ENCODE data around the gene NCOA1. TPM values are rescaled to one million over a fixed set of nuclear protein-coding genes. Genes with fewer than 3 reads are reported as not detected.
"Not testable (repeated sequence)": the region's sequence is repeated elsewhere in the genome, so short reads cannot be mapped to it uniquely, and the experiment has no call there.

Gene NCOA1
- total RNA-seq, 2 donors from 2014 or later, result 17.1 to 29.1 TPM

- peaks cover 14 to 36% of the 10 kb centered on the region in 2 donors for H3K36me3 Mint-ChIP-seq
- not testable (repeated sequence) for DNase-seq (ENCODE audit: low spot score in 2 of 2); H3K9me3 Mint-ChIP-seq; H3K27ac Mint-ChIP-seq; ATAC-seq
These were observed 78.5 kb downstream of the NCOA1 start for GRCh38 chr2:24569565-24569964.

GRCh38 chr2:24570225-24570624, 79.2 kb downstream of the NCOA1 start:
- no peak for ATAC-seq
- peaks cover 19 to 36% of the 10 kb centered on the region in 2 donors for H3K36me3 Mint-ChIP-seq
- H3K27ac Mint-ChIP-seq, result no peak overlapping the region
- no peaks in the 10 kb centered on the region for H3K9me3 Mint-ChIP-seq
- DNase-seq (ENCODE audit: low spot score in 2 of 2), result no peak

DNA sequence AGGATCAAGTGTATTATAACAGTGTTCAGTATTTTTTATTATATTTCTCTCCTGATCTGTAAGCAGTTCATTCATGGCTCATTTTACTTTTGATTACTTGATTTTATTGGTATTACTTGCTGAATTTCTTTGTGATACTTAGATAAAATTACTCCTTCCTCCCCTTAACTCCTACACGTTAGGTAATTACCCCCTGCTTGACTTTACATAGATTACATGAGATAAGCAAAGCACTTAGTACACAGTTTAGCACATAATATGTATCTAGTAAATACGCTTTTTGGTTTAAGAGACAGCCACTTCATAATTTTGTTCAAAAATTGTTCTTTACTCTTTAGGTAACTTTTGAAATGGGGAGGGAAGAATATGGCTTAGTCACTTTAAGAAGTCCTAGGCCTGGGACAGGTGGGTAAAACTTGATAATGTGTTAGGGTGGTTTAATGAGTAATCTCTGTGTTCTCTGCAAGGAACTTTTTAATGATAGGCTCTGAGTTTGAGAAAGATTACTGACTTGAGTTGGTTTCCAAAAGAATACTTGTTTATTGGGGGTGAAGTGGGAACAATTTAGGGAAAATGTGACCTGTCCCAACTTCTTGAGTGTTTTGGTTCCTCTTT, 80.9 kb downstream of the NCOA1 start:
- Mint-ChIP-seq H3K36me3 (peaks cover 6 to 22% of the 10 kb centered on the region in 2 donors), H3K27ac (no peak overlapping the region), H3K9me3 (no peaks in the 10 kb centered on the region)
- DNase-seq (ENCODE audit: low spot score in 2 of 2) (no peak), ATAC-seq (peak in 1 of 2 donors; percentile 50)

DNA sequence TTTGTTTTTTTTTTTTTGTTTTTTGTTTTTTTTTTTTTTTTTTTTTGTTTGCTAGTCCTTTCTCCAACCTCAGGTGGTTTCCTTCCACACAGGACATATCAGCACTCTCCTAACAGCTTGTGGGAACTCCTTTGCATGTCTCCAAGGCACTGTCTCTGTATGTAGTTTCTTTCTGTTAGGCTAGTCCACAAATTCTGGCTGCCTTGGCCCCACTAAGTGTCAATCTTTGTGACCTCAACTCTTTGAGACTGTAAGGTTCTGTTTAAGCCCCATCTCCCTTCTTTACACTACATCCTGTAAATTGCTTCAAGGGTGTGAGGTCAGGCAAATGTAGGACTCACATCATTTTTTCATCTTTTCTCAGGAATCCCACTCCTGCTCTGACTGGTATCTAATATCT, 85.1 kb downstream of the NCOA1 start:
- DNase-seq (ENCODE audit: low spot score in 2 of 2) (no peak), ATAC-seq (peak; percentile 31 to 36)
- H3K9me3 Mint-ChIP-seq, result peaks cover 0 to 6% of the 10 kb centered on the region in 2 donors
- peaks cover 12 to 24% of the 10 kb centered on the region in 2 donors for H3K36me3 Mint-ChIP-seq
- H3K27ac Mint-ChIP-seq, result peak overlapping the region; percentile 81 to 95

DNA sequence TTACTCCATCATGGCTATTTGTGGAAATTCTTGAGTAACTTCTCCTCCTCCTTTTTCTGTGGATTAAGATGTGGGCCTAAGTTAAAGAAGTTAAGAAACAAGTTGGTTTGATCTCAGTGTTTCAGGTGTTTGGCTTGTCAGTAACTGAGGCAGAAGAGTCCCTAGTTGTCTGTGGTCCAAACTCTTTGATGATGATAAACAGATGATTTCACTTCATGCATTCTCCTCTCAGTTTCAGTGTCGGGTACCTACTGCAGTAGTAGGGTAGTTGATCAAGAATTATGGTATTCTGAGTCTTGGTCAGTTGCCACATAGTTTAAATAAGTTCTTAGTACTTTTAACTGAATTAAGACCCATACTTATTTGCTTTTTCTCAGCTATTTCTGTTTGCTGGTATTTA, 85.6 kb downstream of the NCOA1 start:
- peaks cover 0 to 6% of the 10 kb centered on the region in 2 donors for H3K9me3 Mint-ChIP-seq
- H3K27ac Mint-ChIP-seq, result peak overlapping the region; percentile 81 to 95
- peak; percentile 76 to 78 for ATAC-seq
- DNase-seq (ENCODE audit: low spot score in 2 of 2), result no peak
- peaks cover 12 to 29% of the 10 kb centered on the region in 2 donors for H3K36me3 Mint-ChIP-seq

DNA sequence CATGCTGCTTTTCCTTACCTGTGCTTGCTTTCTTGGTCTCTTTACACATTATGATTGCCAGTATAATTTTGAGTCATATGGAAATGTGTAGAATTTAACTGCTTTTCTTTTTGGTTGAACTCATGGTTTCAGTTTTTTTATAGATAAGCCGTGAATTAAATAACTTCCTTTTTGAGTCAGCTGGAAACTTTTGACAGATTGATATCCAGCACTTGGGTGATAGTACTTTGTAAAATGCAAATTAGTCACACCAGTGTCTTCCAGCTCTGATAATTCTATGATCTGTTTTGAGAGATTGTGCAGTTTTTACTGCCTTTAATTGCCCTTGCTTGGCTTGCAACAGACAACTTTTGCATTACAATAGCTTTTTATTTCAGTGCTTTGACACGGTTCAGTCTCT, 86.4 kb downstream of the NCOA1 start:
- ATAC-seq (peak; percentile 79 to 82), DNase-seq (ENCODE audit: low spot score in 2 of 2) (no peak)
- H3K36me3 Mint-ChIP-seq, result peaks cover 12 to 38% of the 10 kb centered on the region in 2 donors
- peaks cover 0 to 6% of the 10 kb centered on the region in 2 donors for H3K9me3 Mint-ChIP-seq
- peak overlapping the region; percentile 81 to 95 for H3K27ac Mint-ChIP-seq

- DNase-seq (ENCODE audit: low spot score in 2 of 2) (no peak), ATAC-seq (peak; percentile 21 to 68)
- H3K27ac Mint-ChIP-seq, result peak overlapping the region; percentile 62 to 90
These were observed 88.2 kb downstream of the NCOA1 start for GRCh38 chr2:24579053-24579803.

DNA sequence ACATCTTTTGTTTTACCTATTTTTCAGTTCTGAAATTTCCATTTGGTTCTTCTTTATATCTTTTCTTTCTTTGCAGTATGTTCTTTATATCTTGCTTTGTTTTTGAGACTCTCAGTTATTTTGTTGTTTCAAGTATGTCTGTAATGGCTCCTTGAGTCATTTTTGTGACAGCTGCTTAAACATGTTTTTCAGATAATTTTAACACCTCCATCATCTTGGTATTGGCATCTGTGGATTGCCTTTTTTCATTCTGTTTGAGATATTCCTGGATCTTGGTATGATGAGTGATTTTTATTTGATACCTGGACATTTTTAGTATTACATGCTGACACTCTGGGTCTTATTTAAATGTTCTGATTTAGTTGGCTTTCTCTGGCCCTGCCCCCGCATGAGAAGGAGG, 89.5 kb downstream of the NCOA1 start:
- Mint-ChIP-seq H3K9me3 (peaks cover 0 to 11% of the 10 kb centered on the region in 2 donors), H3K36me3 (peaks cover 6 to 39% of the 10 kb centered on the region in 2 donors), H3K27ac (peak overlapping the region in 1 of 2 donors; percentile 56)
- no peak for ATAC-seq
- no peak for DNase-seq (ENCODE audit: low spot score in 2 of 2)

More at GRCh38 chr2:24579053-24579803, 88.2 kb downstream of the NCOA1 start:
- peaks cover 12 to 50% of the 10 kb centered on the region in 2 donors for H3K36me3 Mint-ChIP-seq
- H3K9me3 Mint-ChIP-seq, result peaks cover 0 to 11% of the 10 kb centered on the region in 2 donors

GRCh38 chr2:24581971-24582370, 90.9 kb downstream of the NCOA1 start:
- Mint-ChIP-seq H3K9me3 (peaks cover 0 to 11% of the 10 kb centered on the region in 2 donors), H3K36me3 (peaks cover 6 to 39% of the 10 kb centered on the region in 2 donors)
- not testable (repeated sequence) for H3K27ac Mint-ChIP-seq; ATAC-seq; DNase-seq (ENCODE audit: low spot score in 2 of 2)

- Mint-ChIP-seq H3K9me3 (peaks cover 0 to 16% of the 10 kb centered on the region in 2 donors), H3K27ac (peak overlapping the region; percentile 29 to 37), H3K36me3 (peaks cover 6 to 38% of the 10 kb centered on the region in 2 donors)
- ATAC-seq (peak; percentile 94 to 98), DNase-seq (ENCODE audit: low spot score in 2 of 2) (no peak)
These were observed 95.9 kb downstream of the NCOA1 start for GRCh38 chr2:24586955-24587354.

DNA sequence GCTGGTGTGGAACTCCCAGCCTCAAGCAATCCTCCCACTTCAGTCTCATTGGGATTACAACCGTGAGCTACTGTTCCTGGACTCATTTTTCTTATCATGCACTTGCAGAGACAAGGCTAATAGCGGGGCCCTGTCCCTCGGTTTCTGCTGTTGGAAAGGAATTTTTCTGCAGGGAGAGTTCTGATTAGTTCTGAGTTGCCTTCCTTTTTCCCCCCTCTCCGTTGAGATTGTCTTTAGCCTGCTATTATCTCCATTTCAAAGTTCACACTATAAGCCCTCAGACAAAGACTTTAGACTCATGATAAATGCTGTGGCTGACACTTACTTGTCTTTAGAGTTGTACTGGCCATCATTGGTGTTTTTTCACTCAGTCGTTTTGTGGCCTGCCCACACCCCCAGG, 97.2 kb downstream of the NCOA1 start:
- no peak for DNase-seq (ENCODE audit: low spot score in 2 of 2)
- peaks cover 6 to 24% of the 10 kb centered on the region in 2 donors for H3K36me3 Mint-ChIP-seq
- no peak overlapping the region for H3K27ac Mint-ChIP-seq
- H3K9me3 Mint-ChIP-seq, result peaks cover 0 to 13% of the 10 kb centered on the region in 2 donors
- no peak for ATAC-seq

- no peak overlapping the region for H3K27ac Mint-ChIP-seq
- no peak for ATAC-seq
- DNase-seq (ENCODE audit: low spot score in 2 of 2), result no peak
- peaks cover 6 to 20% of the 10 kb centered on the region in 2 donors for H3K36me3 Mint-ChIP-seq
- H3K9me3 Mint-ChIP-seq, result peaks cover 0 to 11% of the 10 kb centered on the region in 2 donors
These were observed 101.5 kb downstream of the NCOA1 start for GRCh38 chr2:24592441-24593100.

- peaks cover 0 to 2% of the 10 kb centered on the region in 2 donors for H3K9me3 Mint-ChIP-seq
- H3K27ac Mint-ChIP-seq, result no peak overlapping the region
- ATAC-seq (no peak), DNase-seq (ENCODE audit: low spot score in 2 of 2) (no peak)
- peaks cover 0 to 7% of the 10 kb centered on the region in 2 donors for H3K36me3 Mint-ChIP-seq
These were observed 103.2 kb downstream of the NCOA1 start for GRCh38 chr2:24594283-24594682.

DNA sequence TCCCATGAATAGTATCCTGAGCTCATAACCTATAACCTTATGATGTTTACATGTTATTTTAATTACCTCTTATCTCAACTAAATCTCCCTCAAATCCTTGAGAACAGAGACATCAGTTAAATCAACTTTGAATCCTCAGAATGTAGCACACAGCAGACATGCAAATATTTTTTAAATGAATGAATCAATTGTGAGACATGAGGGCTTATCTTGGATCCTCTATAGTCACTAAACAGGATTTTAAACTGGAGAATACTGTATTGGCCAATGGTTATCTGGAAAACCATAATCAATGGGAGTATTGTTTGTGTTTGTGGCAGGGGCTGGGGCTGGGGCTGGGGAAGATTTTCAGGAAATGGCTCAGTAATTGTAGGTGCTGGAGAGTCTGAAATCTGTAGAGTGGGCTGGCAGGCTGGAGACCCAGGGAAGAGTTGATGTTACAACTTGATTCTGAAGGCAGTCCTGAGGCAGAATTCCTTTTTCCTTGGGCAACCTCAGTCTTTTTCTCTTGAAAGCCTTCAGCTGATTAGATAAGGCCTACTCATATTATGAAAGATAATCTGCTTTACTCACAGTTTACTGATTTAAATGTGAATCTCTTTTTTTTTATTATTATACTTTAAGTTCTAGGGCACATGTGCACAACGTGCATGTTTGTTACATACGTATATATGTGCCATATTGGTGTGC, 106.3 kb downstream of the NCOA1 start:
- Mint-ChIP-seq H3K36me3 (no peaks in the 10 kb centered on the region), H3K27ac (no peak overlapping the region), H3K9me3 (no peaks in the 10 kb centered on the region)
- DNase-seq (ENCODE audit: low spot score in 2 of 2) (no peak), ATAC-seq (no peak)

DNA sequence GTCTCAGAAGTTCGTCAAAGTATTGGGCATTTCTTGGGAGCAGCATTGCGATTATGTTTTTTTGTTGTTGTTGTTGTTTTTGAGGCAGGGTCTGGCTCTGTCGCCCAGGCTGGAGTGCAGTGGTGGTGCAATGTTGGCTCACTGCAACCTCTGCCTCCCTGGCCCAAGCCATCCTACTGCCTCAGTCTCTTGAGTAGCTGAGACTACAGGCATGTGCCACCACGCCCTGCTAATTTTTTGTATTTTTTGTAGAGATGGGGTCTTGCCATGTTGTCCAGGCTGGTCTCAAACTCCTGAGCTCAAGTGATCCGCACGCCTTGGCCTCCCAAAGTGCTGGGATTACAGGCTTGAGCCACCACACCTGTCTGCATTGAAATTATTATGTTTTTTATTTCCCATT, 109.1 kb downstream of the NCOA1 start:
- H3K36me3 Mint-ChIP-seq, result peaks cover 0 to 10% of the 10 kb centered on the region in 2 donors
- not testable (repeated sequence) for H3K9me3 Mint-ChIP-seq; ATAC-seq; DNase-seq (ENCODE audit: low spot score in 2 of 2); H3K27ac Mint-ChIP-seq

DNA sequence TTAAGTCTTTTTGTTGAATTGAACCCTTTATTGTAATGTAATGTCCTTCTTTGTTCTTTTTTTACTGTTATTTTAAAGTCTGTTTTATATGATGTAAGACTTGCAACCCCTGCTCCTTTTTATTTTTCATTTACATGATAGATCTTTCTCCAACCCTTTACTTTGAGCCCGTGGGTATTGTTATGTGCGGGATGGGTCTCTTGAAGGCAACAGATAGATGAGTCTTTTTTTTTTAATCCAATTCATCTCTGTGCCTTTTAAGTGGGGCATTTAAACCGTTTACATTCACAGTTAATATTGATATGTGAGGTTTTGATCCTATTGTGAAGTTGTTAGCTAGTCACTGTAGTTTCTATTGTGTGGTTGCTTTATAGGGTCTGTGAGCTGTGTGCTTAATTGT, 120.6 kb downstream of the NCOA1 start:
- ATAC-seq (no peak), DNase-seq (ENCODE audit: low spot score in 2 of 2) (no peak)
- H3K9me3 Mint-ChIP-seq, result peaks cover 5 to 9% of the 10 kb centered on the region in 2 donors
- no peak overlapping the region for H3K27ac Mint-ChIP-seq
- peaks cover 16 to 25% of the 10 kb centered on the region in 2 donors for H3K36me3 Mint-ChIP-seq
